Right lobe of liver (tissue), 6 donors: ENCODE results near the gene ABHD2. TPM values are rescaled to one million over a fixed set of nuclear protein-coding genes. Genes with fewer than 3 reads are reported as not detected.
A peak's percentile ranks its signal among the peaks of the same experiment; 100 is the strongest.
"Not testable (repeated sequence)": the region's sequence is repeated elsewhere in the genome, so short reads cannot be mapped to it uniquely, and the experiment has no call there.

Experiments used
- ATAC-seq, 4 donors: fragments of 200-7000 bp; cut with Tn5 transposase; one replicate each; pipeline ENCODE4 v1.9.1; 2020; ENCODE audit warnings: mild to moderate bottlenecking in 4 of 4, moderate library complexity in 4 of 4
- DNase-seq, 3 donors: peaks; one replicate each; pipeline ENCODE4 v3.0.0-alpha.2; 2020
- H3K27ac ChIP-seq, 3 donors: fragments of 200-600 bp; one replicate each; pipeline ENCODE4 v1.8.0; 2022
- H3K27me3 ChIP-seq, 2 donors: fragments of 200-600 bp; one replicate each; pipeline ENCODE4 v1.8.0; 2022
- H3K36me3 ChIP-seq, 4 donors: fragments of 200-600 bp; sonication (generic) in 1 of 4; one replicate each; pipeline versions ENCODE4 v1.5.1 to v1.8.0; 2017 to 2022; ENCODE audit warnings: control low read depth in 1 of 4
- H3K4me1 ChIP-seq, 4 donors: fragments of 200-600 bp; sonication (generic) in 1 of 4; one replicate each; pipeline versions ENCODE4 v1.5.1 to v1.8.0; 2017 to 2022; ENCODE audit warnings: control low read depth in 1 of 4
- H3K4me3 ChIP-seq, 3 donors: fragments of 200-600 bp; one replicate each; pipeline ENCODE4 v1.8.0; 2022
- H3K9me3 ChIP-seq, 4 donors: fragments of 200-600 bp; sonication (generic) in 1 of 4; one replicate each; pipeline versions ENCODE4 v1.5.1 to v1.8.0; 2017 to 2022; ENCODE audit warnings: control low read depth in 1 of 4
- POLR2A ChIP-seq: fragments of 450-650 bp; IDR thresholded peaks from one replicate; pipeline ENCODE4 v1.6.1; 2017; ENCODE audit warnings: antibody characterized with exemption, mild to moderate bottlenecking
- WGBS: methylation state at CpG from one replicate; pipeline ENCODE4 v1.1.6; 2018; ENCODE audit warnings: low coverage, low lambda C conversion rate; ENCODE audit not compliant: insufficient coverage; ENCODE audit errors: missing lambda C conversion rate; 5-methylcytosine and 5-hydroxymethylcytosine counted together
- intact Hi-C, 2 donors: fragments of 100-400 bp; cut with DNase I; formaldehyde crosslinking; loops; one replicate each; pipeline versions ENCODE4 v1.11.2 to v1.14.1; 2022
- total RNA-seq, 6 experiments: library from RNA; depleted of rRNA in 2 of 6; stranded (reverse); fragments of >200 nt in 2 of 6; fragmentation: NEBNext Ultra II Directional in 3 of 6; extraction: Animal tissue kit (Norgen Biotek cat#: 25700) in 3 of 6; gene quantifications; one replicate each; pipeline versions ENCODE4 v1.1.0 to v1.2.4, GENCODE V29; 2016 to 2023
- TF ChIP-seq, protein P1 (sequence below), 4 donors: fragments of 200-600 bp in 3 of 4; fragments of 450-650 bp in 1 of 4; IDR thresholded peaks; one replicate each; pipeline versions ENCODE4 v1.5.1 to v1.8.0; 2016 to 2022; ENCODE audit warnings: antibody characterized with exemption in 4 of 4, mild to moderate bottlenecking in 2 of 4
- donor health status: DM: no; HTN: yes; CAD: no.
- donor health status: DM: no; HTN: no; CAD: no.
- donor health status: DM: no; HTN: no; CAD: no.
- donor health status: DM: no; HTN: yes; CAD: no.
- donor health status: DM: no; HTN: yes; CAD: no.

The ABHD2 gene
- total RNA-seq, 6 experiments from 2014 or later, result 136 to 392 (median 315) TPM

GRCh38 chr15:89139613-89140499 is 51.6 kb downstream of the ABHD2 start:
- H3K4me3 ChIP-seq, result peak overlapping the region in 2 of 3 donors; percentile 12 to 25
- DNase-seq (peak in 1 of 3 donors; percentile 72), ATAC-seq (peak; percentile 47 to 61 (median 58))
- TF ChIP-seq POLR2A, result no peak
- TF ChIP-seq, protein P1, sequence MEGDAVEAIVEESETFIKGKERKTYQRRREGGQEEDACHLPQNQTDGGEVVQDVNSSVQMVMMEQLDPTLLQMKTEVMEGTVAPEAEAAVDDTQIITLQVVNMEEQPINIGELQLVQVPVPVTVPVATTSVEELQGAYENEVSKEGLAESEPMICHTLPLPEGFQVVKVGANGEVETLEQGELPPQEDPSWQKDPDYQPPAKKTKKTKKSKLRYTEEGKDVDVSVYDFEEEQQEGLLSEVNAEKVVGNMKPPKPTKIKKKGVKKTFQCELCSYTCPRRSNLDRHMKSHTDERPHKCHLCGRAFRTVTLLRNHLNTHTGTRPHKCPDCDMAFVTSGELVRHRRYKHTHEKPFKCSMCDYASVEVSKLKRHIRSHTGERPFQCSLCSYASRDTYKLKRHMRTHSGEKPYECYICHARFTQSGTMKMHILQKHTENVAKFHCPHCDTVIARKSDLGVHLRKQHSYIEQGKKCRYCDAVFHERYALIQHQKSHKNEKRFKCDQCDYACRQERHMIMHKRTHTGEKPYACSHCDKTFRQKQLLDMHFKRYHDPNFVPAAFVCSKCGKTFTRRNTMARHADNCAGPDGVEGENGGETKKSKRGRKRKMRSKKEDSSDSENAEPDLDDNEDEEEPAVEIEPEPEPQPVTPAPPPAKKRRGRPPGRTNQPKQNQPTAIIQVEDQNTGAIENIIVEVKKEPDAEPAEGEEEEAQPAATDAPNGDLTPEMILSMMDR (IDR thresholded peaks at IDR 0.05), result peak in 1 of 4 donors; percentile 24
- H3K4me1 ChIP-seq, result peaks cover 0 to 83% (median 30%) of the 10 kb centered on the region in 4 donors
- no peaks in the 10 kb centered on the region for H3K27me3 ChIP-seq
- H3K36me3 ChIP-seq, result peaks cover 0 to 5% (median 0%) of the 10 kb centered on the region in 4 donors
- no peaks in the 10 kb centered on the region for H3K9me3 ChIP-seq
- intact Hi-C loops, result no loop called here
- WGBS, result 29% methylated on average over 6 of the region's 8 CpGs
- H3K27ac ChIP-seq, result peak overlapping the region; percentile 87 to 91 (median 89)

- ATAC-seq (no peak), DNase-seq (peak in 1 of 3 donors; percentile 37)
- intact Hi-C loops, result no loop called here
- no peak overlapping the region for H3K4me3 ChIP-seq
- TF ChIP-seq, protein P1 (IDR thresholded peaks at IDR 0.05), result no peak
- no peak for TF ChIP-seq POLR2A
- H3K36me3 ChIP-seq, result peaks cover 0 to 7% (median 0%) of the 10 kb centered on the region in 4 donors
- WGBS, result 19% methylated on average over 4 of the region's 4 CpGs
- H3K27ac ChIP-seq, result peak overlapping the region; percentile 87 to 91 (median 89)
- no peaks in the 10 kb centered on the region for H3K27me3 ChIP-seq
- H3K9me3 ChIP-seq, result no peaks in the 10 kb centered on the region
- H3K4me1 ChIP-seq, result peaks cover 0 to 75% (median 28%) of the 10 kb centered on the region in 4 donors
Observed at GRCh38 chr15:89140595-89140994, 52.3 kb downstream of the ABHD2 start.

GRCh38 chr15:89141159-89141558 is 52.9 kb downstream of the ABHD2 start:
- intact Hi-C loops, H3K27me3 ChIP-seq, H3K36me3 ChIP-seq, H3K4me3 ChIP-seq, DNase-seq, H3K9me3 ChIP-seq, ATAC-seq: not testable (repeated sequence)
- Histone ChIP-seq H3K4me1 (peaks cover 0 to 70% (median 26%) of the 10 kb centered on the region in 4 donors), H3K27ac (peak overlapping the region; percentile 87 to 91 (median 89))
- 88% methylated on average over 3 of the region's 10 CpGs for WGBS

DNA sequence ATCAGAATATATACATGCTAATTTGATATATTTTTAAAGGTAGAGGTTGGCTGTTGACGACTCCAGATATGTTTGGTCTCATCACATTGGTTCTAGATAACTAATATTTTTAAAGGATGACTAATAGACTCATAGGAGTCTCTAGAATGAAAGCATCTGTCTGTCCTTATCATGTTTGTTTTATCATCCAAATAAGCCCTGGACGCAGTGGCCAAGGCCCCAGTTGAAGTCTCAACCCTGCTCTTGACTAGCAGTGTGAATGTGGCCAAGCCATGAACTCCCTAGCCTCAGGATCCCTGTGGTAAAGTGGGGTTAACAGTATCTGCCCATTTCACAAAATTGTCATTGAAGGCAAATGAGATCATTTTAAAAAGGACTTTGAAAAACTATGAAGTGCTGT is 53.6 kb downstream of the ABHD2 start:
- intact Hi-C loops, result no loop called here
- peak in 3 of 4 donors; percentile 14 to 50 (median 19) for ATAC-seq

More for the DNA sequence above, 53.6 kb downstream of the ABHD2 start:
- DNase-seq, result no peak
- WGBS, result 25% methylated on average over 2 of the region's 2 CpGs
- no peak for TF ChIP-seq POLR2A
- TF ChIP-seq, protein P1 (IDR thresholded peaks at IDR 0.05), result no peak
- H3K27me3 ChIP-seq, result no peaks in the 10 kb centered on the region
- peaks cover 0 to 7% (median 0%) of the 10 kb centered on the region in 4 donors for H3K36me3 ChIP-seq
- H3K9me3 ChIP-seq, result no peaks in the 10 kb centered on the region
- peak overlapping the region; percentile 87 to 91 (median 89) for H3K27ac ChIP-seq
- H3K4me3 ChIP-seq, result no peak overlapping the region
- peaks cover 0 to 63% (median 24%) of the 10 kb centered on the region in 4 donors for H3K4me1 ChIP-seq
